ENCODE results near the gene ALOX12B. TPM values are rescaled to one million over a fixed set of nuclear protein-coding genes. Genes with fewer than 3 reads are reported as not detected.

ALOX12B gene
- total RNA-seq, 1 donor, result not detected

DNA sequence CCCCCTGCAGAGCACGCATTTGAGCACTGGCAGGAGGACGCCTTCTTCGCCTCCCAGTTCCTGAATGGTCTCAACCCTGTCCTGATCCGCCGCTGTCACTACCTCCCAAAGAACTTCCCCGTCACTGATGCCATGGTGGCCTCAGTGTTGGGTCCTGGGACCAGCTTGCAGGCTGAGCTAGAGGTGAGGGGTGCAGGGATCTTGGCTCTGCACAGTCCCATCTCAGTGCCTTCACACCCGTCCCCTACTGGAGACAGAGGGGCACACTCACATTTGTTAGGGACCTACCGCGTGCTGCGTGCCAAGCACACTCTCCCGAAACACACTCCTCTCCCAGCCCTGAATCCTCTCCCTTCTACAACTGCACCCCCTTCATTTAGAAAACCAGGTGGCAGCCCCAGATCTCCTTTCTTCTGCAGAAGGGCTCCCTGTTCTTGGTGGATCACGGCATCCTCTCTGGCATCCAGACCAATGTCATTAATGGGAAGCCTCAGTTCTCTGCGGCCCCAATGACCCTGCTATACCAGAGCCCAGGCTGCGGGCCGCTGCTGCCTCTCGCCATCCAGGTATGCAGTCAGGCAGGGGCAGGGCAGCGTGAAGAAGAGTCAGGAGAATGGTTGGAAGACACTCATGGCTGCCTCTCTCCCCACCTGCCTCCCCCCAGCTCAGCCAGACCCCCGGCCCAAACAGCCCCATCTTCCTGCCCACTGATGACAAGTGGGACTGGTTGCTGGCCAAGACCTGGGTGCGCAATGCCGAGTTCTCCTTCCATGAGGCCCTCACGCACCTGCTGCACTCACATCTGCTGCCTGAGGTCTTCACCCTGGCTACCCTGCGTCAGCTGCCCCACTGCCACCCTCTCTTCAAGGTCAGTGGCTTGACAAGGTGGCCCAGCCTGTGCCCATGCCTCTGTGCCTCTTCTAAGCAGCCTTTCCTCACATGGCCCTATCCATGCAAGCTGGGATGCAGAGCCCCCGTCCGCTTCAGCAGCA, 42.4 kb downstream of the ALOX12B start:
- TF ChIP-seq, protein P1, sequence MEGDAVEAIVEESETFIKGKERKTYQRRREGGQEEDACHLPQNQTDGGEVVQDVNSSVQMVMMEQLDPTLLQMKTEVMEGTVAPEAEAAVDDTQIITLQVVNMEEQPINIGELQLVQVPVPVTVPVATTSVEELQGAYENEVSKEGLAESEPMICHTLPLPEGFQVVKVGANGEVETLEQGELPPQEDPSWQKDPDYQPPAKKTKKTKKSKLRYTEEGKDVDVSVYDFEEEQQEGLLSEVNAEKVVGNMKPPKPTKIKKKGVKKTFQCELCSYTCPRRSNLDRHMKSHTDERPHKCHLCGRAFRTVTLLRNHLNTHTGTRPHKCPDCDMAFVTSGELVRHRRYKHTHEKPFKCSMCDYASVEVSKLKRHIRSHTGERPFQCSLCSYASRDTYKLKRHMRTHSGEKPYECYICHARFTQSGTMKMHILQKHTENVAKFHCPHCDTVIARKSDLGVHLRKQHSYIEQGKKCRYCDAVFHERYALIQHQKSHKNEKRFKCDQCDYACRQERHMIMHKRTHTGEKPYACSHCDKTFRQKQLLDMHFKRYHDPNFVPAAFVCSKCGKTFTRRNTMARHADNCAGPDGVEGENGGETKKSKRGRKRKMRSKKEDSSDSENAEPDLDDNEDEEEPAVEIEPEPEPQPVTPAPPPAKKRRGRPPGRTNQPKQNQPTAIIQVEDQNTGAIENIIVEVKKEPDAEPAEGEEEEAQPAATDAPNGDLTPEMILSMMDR (IDR thresholded peaks at IDR 0.05; ENCODE audit: insufficient read depth, low read depth, low read length), result no peak
- no peak for DNase-seq (ENCODE audit: low read depth)
- H3K4me3 ChIP-seq (ENCODE audit: low read depth, low read length), result no peak overlapping the region

DNA sequence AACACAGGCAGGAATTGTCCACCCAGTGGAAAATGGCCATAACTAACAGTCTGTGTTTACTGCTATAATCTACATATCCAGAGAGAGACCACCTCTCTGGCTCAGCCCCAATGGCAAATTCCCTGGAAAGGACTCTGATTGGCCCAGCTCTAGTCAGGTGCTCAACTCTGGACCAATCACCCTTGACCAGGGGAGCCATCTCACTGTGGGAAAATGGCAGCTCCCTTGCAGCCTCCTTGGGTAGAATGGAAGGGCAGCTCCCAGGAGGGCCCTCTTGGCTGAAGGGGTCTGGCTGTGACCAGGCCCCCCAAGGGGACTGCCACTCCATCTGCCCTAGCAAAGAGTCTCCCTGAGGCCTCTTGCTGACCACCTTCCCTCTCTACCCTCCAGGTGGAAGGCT, 45.5 kb downstream of the ALOX12B start:
- TF ChIP-seq, protein P1 (IDR thresholded peaks at IDR 0.05; ENCODE audit: insufficient read depth, low read depth, low read length), result no peak
- no peak overlapping the region for H3K4me3 ChIP-seq (ENCODE audit: low read depth, low read length)
- DNase-seq (ENCODE audit: low read depth), result no peak

DNA sequence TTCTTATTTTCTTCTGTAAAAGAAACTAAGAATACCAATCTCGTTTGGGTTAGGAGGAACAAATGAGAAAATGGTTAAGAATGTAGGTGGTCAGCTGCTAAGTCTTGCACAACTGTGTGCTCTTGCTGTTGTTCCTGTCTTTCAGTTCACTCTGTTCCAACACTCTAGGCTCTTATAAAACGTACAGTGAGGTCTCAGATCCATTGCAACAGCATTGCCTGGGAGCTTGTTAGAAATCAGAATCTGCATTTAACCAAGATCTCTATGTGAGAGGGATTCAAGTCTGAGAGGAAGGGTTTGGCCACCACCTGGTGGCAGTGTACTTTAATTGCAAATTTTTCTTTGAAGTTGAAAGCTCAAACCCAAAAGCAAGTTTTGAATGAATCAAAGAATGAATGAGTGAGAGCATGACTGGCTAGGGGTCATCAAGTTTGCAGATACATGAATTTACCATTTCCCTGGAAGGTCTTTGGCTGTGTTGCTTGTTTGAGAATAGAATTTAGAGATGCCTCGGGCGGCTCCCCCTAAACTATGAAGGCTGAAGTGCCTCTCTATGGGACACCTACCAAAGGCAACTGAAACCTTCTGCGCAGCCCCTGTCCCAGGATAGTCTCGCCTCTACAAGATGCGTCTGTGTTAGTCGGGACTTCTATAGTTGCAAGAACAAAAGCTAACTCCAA, 46.1 kb downstream of the ALOX12B start:
- DNase-seq (ENCODE audit: low read depth), result peak; percentile 91
- TF ChIP-seq, protein P1 (IDR thresholded peaks at IDR 0.05; ENCODE audit: insufficient read depth, low read depth, low read length), result peak; percentile 61
- no peak overlapping the region for H3K4me3 ChIP-seq (ENCODE audit: low read depth, low read length)

DNA sequence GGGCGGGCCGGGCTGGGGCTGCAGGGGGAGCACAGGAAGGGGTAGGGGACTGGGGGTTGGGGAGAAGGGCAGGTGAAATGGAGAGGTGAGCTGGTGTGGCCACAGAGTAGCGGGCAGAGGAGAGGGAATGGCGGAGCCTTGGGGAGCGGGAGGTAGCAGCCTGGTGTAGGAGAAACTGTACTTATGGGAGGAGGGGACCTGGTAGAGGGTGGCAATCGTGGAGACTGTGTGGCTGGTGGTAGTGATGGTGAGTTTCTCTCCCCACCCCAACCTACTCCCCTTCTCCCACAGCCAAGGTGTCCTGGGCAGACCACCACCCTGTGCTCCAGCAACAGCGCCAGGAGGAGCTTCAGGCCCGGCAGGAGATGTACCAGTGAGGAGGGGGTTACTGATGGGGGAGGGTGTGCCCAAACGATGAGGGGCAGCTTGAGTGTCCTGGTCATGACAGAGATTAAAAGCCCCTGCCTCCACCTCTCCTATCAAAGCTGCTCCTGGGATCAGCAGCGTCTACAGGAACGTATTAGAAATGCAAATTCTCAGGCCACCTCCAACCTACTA, 47.8 kb downstream of the ALOX12B start:
- TF ChIP-seq, protein P1 (IDR thresholded peaks at IDR 0.05; ENCODE audit: insufficient read depth, low read depth, low read length), result no peak
- H3K4me3 ChIP-seq (ENCODE audit: low read depth, low read length), result no peak overlapping the region
- DNase-seq (ENCODE audit: low read depth), result no peak

DNA sequence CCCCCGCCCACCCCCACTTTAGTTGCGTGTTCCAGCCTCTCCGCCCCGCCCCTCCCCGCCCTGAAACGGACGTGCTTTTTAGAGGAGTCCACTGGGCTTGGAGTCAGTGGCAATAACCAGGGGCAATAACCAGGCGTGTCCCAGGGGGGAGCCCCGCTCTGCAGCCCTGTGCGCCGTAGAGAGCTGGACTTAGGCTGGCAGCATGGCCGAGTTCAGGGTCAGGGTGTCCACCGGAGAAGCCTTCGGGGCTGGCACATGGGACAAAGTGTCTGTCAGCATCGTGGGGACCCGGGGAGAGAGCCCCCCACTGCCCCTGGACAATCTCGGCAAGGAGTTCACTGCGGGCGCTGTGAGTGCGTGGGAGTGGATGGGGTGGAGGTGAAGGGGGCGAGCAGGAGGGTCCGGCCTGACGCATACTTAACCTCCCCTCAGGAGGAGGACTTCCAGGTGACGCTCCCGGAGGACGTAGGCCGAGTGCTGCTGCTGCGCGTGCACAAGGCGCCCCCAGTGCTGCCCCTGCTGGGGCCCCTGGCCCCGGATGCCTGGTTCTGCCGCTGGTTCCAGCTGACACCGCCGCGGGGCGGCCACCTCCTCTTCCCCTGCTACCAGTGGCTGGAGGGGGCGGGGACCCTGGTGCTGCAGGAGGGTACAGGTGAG, 48.4 kb downstream of the ALOX12B start, which contains the start of gene ALOX15B:
TSS of gene ALOX15B (plus strand) at position 106 of the 657 bp plus-strand sequence. CDS start at position 203, 97 bp downstream.
- H3K4me3 ChIP-seq (ENCODE audit: low read depth, low read length), result no peak within 1 kb of the TSS
- TF ChIP-seq, protein P1 (IDR thresholded peaks at IDR 0.05; ENCODE audit: insufficient read depth, low read depth, low read length), result no peak
- no peak for DNase-seq (ENCODE audit: low read depth)

DNA sequence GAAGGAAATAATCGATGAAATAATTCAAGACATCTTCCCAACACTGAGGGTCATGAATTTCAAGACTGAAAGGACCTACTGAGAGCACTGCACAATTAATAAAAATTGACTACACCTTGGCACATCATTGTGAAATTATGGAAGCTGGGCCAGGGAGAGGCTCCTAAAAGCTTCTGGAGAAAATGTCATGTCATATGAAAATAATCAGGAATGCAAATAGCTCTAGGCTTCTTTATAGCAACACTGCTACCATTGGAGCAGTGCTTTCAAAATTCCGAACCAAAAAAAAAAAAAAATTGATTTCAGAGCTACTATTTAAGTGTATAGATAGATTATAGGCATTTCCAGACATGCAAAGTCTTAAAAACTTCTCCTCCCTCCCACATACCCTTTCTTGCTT, 55.1 kb downstream of the ALOX12B start:
- DNase-seq (ENCODE audit: low read depth), result no peak
- no peak overlapping the region for H3K4me3 ChIP-seq (ENCODE audit: low read depth, low read length)
- TF ChIP-seq, protein P1 (IDR thresholded peaks at IDR 0.05; ENCODE audit: insufficient read depth, low read depth, low read length), result no peak
